HG02973 (cell line): ENCODE measurements around the gene SH3RF2.

ENCODE experiments used
- ATAC-seq: cut with Tn5 transposase; IDR thresholded peaks from one replicate; pipeline ENCODE4 v1.9.1; 2021; ENCODE audit warnings: moderate library complexity; ENCODE audit not compliant: unreplicated experiment

SH3RF2 gene

GRCh38 chr5:146041180-146041789 lies 104.9 kb downstream of the SH3RF2 start:
- peak; percentile 70 for ATAC-seq

DNA sequence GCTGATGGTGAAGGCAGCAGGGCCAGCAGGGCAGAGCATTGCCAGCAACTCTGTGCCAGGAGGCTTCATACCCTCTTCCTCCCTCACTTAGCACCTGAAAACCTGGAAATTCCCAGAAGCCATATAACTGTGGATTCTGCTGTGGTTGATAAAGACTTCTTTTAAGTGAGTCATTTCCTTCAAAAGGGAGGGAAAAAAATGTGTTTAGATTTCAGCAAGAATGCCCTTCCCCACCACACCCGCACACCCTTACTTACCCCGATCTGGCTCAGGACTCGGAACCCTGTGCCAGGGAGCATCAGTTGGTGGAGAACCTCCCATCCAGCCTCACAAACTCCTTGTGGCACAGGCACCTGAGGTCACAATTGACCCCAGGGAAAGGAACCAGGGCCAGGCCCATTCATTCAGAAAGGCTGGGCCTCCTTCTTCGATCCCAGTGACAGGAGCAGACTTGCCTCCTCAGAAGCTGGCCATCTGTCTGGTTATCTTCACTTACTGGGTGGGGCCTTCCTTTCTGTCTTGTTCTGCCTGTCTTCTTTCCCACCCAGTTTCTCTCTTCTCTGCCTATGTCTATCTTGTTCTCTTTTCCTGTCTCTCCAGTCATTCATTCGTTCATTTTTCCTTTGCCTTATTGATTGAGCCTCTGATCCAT lies 106.4 kb downstream of the SH3RF2 start:
- no peak for ATAC-seq

- no peak for ATAC-seq
These were observed 107.3 kb downstream of the SH3RF2 start for GRCh38 chr5:146043722-146044121.

DNA sequence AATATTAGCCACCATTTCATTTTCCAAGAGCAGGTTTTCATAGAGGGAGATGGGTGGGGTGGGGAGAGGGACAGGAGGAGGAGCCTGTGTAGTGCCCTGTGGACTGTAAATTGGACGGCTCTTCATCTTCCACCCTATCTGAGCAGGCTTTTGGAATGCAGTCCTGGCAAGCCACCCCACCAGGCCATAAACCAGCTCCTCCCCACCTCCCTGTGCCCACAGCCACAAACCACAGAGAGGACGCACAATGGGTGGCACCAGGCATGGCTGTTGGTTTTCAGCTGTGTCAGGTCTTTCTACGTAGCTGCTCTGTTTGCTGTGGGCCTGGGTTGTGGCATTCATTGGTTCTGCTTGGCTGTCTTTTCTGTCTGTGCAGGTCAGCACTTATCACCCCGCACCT lies 111.0 kb downstream of the SH3RF2 start:
- no peak for ATAC-seq

GRCh38 chr5:146048994-146049703 lies 112.8 kb downstream of the SH3RF2 start:
- no peak for ATAC-seq

DNA sequence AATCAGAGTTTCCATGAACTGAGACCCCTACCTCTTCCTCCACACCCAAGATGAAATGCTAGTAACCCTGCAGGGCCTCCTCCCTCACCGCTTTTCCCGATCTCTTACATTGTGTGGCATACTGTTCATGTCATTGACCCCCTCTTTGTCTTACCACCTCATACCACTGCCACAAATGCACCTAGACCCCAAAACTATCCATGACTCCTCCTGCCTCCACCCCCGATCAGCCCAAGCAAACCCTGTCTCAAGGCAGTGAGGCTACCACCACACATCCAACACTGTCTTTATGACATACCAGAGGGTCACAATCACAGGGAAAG lies 113.3 kb downstream of the SH3RF2 start:
- no peak for ATAC-seq

DNA sequence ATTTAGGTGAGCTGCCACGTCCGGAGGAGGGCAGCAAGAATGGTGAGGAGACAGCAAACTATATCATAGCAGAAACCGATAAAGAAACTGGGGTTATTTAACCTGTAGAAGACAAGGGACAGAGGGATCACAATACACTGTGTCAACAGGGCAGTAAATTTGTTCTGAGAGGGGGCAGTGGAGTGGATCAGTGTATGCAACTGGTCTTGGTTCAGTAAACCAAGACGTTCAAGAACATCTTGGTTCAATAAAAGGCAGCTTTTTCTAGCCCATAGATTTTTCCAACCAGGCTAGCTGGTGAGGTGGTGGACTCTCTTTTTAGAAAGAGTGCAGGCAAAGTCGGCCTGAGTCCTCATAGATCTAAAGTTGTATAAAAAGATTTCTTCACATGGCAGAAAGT lies 113.7 kb downstream of the SH3RF2 start:
- no peak for ATAC-seq

GRCh38 chr5:146051678-146052077 lies 115.3 kb downstream of the SH3RF2 start:
- no peak for ATAC-seq

DNA sequence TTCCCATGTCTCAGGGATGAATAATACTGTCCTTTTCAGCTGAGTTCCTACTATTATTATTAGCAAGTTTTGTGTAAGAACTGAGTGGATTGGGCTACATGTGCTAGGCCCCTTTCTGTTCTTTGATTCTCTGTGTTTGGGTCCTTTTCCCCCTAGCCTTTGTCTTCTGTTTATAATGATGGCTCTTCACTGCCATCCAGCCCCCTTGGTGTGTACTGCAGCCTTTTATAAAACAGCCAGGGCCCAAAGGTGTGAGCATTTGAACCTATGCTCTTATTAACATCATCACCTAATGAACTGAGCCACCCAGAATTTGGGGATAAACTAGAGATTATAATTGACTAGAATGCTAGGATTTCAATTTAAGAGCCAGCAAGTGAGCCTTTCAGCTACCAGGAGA lies 116.4 kb downstream of the SH3RF2 start:
- ATAC-seq: peak; percentile 52

GRCh38 chr5:146055432-146055831 lies 119.1 kb downstream of the SH3RF2 start:
- no peak for ATAC-seq

- ATAC-seq: no peak
These were observed 123.3 kb downstream of the SH3RF2 start for GRCh38 chr5:146059460-146060220.

DNA sequence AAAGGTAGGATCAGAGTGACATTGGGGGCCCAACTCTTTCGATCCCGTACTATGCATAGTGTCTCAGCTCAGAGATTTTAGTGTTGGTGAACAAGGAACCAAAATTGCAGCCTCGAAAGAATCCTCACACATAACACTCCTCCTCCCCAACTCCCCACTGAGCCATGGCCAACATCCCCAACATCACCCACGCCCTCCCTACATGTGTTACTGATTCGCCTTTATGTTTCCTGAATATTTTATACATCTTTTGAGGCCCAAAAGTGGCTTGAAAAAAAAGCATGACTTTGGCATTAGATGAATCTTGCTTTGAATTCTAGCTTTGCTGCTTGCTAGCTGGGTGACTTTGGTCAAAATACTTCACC lies 123.8 kb downstream of the SH3RF2 start:
- no peak for ATAC-seq

- no peak for ATAC-seq
These were observed 130.6 kb downstream of the SH3RF2 start for GRCh38 chr5:146066968-146067367.

DNA sequence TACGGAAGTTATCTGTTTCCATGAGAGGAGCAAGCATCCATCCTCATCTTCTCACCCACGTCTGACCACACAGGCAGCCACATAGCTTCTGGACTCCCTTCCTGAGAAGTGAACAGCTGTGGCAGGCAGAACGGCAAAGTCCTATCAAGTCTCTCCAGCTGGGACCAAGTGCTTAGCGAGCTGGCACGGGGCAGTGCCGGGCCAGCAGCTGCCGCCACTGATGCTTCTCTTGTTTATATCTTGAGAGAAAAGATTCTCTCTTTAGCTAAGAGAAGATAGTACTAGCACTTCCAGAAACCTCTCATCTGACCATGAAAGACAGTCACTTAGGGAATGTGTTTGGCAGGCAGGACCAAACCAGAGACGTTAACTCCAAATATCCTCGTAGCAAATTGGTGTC lies 131.8 kb downstream of the SH3RF2 start:
- no peak for ATAC-seq

DNA sequence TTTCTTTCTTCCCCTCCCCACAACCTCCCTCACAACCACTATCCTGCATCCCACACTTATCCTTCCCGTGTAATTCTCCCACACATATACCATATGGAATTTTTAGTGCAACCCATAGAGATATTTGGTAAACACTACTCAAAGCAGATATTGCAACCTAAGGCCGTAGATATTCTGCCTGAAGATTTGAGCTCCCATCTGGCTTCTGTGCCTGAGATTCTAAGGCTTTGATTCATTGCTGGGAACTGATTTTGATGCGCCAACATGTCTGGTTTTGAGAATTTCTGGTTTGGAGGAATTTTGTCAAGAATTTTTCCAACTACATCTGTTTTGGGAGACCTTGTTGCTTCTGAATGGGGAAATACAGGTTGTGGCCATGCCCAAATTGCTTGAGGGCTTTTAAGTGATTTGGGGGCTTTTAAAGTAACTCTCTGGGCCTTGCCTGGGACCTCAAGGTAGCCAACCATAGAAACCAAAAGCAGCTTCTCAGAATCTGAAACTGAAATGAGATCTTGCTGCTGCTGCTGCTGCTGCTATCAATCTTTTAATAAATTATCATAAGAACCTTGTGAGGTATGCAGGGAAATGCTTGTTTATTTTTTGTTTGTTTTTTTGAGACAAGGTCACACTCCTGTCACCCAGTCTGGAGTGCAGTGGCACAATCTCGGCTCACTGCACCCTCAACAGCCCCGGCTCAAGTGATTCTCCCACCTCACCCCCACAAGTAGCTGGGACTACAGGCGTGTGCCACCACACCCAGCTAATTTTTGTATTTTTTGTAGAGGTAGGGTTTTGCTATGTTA lies 132.8 kb downstream of the SH3RF2 start:
- ATAC-seq: peak; percentile 74

GRCh38 chr5:146069780-146070099 lies 133.4 kb downstream of the SH3RF2 start:
- ATAC-seq: no peak

- ATAC-seq: no peak
These were observed 134.4 kb downstream of the SH3RF2 start for GRCh38 chr5:146070746-146071145.

GRCh38 chr5:146071171-146071570 lies 134.8 kb downstream of the SH3RF2 start:
- ATAC-seq: no peak

DNA sequence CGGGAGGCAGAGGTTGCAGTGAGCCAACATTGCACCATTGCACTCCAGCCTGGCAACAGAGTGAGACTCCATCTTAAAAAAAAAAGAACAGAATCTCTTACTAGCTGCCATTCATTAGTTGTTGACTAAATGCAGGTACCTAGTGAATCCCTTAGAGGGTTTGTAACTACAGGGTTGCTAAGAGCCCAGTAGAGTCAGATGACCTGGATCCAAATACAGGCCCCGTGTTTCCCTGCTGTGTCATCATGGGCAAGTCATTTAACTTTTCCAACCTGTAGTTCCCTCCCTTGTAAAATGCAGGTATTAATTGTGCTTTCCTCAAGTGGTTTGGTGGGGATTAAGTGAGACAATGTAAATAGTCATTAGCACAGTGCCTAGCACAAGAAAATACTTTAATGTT lies 136.2 kb downstream of the SH3RF2 start:
- ATAC-seq: no peak

DNA sequence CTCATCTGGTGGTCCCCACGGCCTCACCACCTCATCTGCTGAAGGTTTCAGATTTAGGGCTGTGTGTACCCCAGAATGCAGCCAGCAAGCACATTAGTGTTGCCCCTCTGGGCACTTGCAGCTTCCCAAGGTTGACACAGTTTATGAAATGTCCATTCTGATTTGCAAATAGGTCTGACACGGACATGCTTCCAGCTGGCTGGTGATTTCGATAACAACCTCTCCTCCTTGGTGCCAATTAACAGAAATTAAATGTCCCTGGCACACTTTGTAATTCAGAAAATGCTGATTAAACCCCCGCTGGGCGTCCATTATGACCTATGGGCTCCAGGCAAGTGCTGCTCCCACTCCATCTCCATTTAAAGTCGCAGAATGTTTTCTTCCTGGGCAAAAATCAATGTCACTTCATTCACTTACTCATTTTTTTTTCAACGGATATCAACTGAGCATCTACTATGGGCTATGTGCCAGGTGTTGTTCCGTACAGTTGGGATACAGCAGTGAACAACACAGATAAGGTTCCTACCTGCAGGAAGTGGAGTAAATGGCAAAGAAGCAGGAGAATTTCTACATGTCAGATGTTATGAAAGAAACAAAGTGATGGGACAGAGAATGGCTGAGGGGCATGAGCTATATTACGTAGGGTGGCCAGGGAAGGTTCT lies 137.0 kb downstream of the SH3RF2 start:
- ATAC-seq: no peak

- no peak for ATAC-seq
These were observed 139.7 kb downstream of the SH3RF2 start for GRCh38 chr5:146076028-146076427.
